BJ (cell line): Measurements from ENCODE around the gene GCLM. TPM values are rescaled to one million over a fixed set of nuclear protein-coding genes. Genes with fewer than 3 reads are reported as not detected.
"Not testable (repeated sequence)": the region's sequence is repeated elsewhere in the genome, so short reads cannot be mapped to it uniquely, and the experiment has no call there.

Experiments used
- CTCF ChIA-PET: fragments of 350-600 bp; formaldehyde crosslinking; extraction: SDS; loops from one replicate; lab custom pipeline; 2021; ENCODE audit warnings: antibody characterized with exemption, inconsistent platforms; lab: Yijun Ruan, JAX
- POLR2A ChIA-PET: fragments of 300-600 bp; sonication (Branson Sonifier 250); formaldehyde crosslinking; extraction: SDS; loops from one replicate; lab custom pipeline; 2021; ENCODE audit warnings: antibody characterized with exemption; lab: Charles Lee
- DNase-seq: peaks from one replicate; pipeline ENCODE4 v3.0.0-alpha.2; 2011; ENCODE audit warnings: low read depth
- H3K27me3 ChIP-seq: 2 replicates; pipeline ENCODE4 v1.6.0; 2011; ENCODE audit warnings: low read length; ENCODE audit not compliant: control insufficient read depth, insufficient read depth
- H3K36me3 ChIP-seq: 2 replicates; pipeline ENCODE4 v1.5.1; 2011; ENCODE audit warnings: low read length; ENCODE audit not compliant: control insufficient read depth, insufficient read depth
- H3K4me3 ChIP-seq: 2 replicates; pipeline ENCODE4 v1.5.1; 2011; ENCODE audit warnings: low read depth, mild to moderate bottlenecking, control low read depth, low read length
- polyA plus RNA-seq: library from polyadenylated mRNA; depleted of rRNA; stranded (reverse); fragments of >200 nt; gene quantifications from 2 replicates; pipeline ENCODE4 v1.2.3, GENCODE V29; 2011
- TF ChIP-seq, protein P1 (sequence below): IDR thresholded peaks from 2 replicates; pipeline ENCODE4 v1.5.1; 2011; ENCODE audit warnings: low read depth, mild to moderate bottlenecking, control low read depth, inconsistent platforms, low read length, moderate library complexity; ENCODE audit not compliant: insufficient read depth

The GCLM gene
- polyA plus RNA-seq, 1 experiment = 19.1 TPM

DNA sequence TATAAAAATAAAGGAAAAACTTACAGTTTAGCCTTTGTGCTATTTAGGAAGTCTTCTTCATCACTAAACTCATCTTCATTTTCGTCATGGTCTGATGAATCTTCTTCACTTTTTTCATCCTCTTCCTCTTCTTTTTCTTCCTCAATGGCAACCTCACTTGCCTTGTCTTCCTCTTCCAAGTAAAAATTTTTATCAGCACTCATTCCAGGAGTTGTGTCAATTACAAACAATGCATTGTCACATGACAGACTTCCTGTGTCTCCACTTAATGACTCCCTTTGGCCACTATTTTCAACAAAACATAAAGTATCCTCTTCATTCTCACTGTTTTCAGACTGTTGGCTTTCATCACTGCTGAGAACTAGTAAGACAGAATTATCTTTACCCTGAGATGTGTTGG lies 33.0 kb downstream of the GCLM start:
- Histone ChIP-seq H3K36me3 (peaks cover 6% of the 10 kb centered on the region), H3K27me3 (no peaks in the 10 kb centered on the region), H3K4me3 (no peak overlapping the region)
- ChIA-PET CTCF (no interaction called here), POLR2A (no interaction called here)
- TF ChIP-seq, protein P1, sequence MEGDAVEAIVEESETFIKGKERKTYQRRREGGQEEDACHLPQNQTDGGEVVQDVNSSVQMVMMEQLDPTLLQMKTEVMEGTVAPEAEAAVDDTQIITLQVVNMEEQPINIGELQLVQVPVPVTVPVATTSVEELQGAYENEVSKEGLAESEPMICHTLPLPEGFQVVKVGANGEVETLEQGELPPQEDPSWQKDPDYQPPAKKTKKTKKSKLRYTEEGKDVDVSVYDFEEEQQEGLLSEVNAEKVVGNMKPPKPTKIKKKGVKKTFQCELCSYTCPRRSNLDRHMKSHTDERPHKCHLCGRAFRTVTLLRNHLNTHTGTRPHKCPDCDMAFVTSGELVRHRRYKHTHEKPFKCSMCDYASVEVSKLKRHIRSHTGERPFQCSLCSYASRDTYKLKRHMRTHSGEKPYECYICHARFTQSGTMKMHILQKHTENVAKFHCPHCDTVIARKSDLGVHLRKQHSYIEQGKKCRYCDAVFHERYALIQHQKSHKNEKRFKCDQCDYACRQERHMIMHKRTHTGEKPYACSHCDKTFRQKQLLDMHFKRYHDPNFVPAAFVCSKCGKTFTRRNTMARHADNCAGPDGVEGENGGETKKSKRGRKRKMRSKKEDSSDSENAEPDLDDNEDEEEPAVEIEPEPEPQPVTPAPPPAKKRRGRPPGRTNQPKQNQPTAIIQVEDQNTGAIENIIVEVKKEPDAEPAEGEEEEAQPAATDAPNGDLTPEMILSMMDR = no peak
- no peak for DNase-seq

DNA sequence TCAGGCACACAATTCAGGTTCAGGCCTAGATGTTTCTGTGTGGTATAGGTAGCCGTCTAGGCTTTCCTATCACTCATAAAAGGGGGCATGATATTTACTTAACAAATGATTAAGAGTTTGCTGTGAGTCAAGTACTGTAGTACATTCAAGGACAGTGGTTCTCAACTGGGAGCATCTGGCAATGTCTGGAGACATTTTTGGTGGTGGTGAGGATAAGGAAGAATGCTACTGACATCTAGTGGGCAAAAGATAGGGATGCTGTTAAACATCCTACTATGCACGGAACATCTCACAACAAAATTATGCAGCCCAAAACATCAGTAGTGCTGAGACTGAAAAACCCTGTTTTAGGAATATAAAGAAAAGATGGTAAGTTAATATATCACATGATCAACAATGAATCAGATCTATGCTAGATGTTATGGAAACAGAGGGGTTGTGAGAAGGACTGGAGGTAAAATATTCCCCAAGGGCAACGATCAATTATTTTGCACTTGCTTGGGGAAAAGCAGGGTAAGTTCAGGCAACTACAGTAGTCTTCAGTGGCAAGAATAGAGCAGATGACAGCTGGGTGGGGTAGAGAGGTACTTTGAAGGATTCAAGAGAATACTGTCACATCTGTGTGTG lies 35.1 kb downstream of the GCLM start:
- Histone ChIP-seq H3K27me3 (no peaks in the 10 kb centered on the region), H3K36me3 (peaks cover 6% of the 10 kb centered on the region), H3K4me3 (no peak overlapping the region)
- DNase-seq = no peak
- TF ChIP-seq, protein P1 = peak; percentile 44
- ChIA-PET POLR2A (no interaction called here), CTCF (no interaction called here)

DNA sequence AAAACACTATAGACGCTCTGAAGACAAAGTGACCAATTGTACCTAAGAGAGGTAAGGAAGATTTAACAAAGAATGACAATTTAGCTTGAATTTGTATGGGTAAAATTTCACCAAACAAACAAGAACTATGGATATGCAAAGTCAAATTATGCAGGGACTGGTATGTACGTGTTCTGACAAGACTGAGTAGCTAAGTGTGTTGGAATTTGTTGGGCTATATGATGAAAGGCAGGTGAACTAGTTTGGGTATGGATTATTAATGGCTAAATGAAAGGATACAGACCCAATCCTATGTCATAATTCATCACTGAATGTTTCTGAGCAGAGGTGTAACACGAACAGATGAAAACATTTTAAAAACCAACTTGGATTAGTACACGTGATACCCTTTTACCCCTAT lies 37.9 kb downstream of the GCLM start:
- TF ChIP-seq, protein P1 = no peak
- peaks cover 7% of the 10 kb centered on the region for H3K36me3 ChIP-seq
- ChIA-PET CTCF (interaction anchor here (0.8 to 1.1 kb wide), 3 partner anchors 11 to 19 kb away, joined by 3 to 4 read pairs (median 3); no protein-coding TSS in a partner anchor), POLR2A (no interaction called here)
- no peak for DNase-seq
- no peak overlapping the region for H3K4me3 ChIP-seq
- H3K27me3 ChIP-seq = no peaks in the 10 kb centered on the region

DNA sequence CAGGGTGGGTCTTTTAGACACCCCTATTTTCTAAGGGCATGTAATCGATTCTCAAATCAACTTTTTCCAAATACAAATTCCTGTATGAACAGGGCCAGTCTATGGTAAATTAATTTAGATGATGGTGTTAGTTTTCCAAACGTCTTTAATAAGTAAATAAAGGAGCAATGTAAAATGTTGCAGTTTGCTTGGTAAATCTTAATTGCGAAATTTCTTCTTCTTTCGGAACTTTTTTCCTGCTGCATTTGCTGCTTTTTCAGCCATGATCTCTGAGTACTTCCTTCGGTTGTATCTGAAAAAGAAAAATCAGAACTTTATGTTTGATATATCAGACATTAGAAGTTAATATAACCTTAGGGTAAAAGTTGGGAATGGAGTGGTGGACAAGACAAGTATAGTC lies 39.6 kb downstream of the GCLM start:
- no peaks in the 10 kb centered on the region for H3K27me3 ChIP-seq
- H3K36me3 ChIP-seq = peaks cover 6% of the 10 kb centered on the region
- H3K4me3 ChIP-seq = no peak overlapping the region
- DNase-seq = no peak
- POLR2A ChIA-PET = interaction anchor here (0.6 kb wide), 1 partner anchor 200 kb away, joined by 3 read pairs; no protein-coding TSS in a partner anchor
- CTCF ChIA-PET = interaction anchor here (0.8 to 0.9 kb wide), 2 partner anchors 25 to 156 kb away, joined by 3 read pairs; no protein-coding TSS in a partner anchor
- TF ChIP-seq, protein P1 = no peak

DNA sequence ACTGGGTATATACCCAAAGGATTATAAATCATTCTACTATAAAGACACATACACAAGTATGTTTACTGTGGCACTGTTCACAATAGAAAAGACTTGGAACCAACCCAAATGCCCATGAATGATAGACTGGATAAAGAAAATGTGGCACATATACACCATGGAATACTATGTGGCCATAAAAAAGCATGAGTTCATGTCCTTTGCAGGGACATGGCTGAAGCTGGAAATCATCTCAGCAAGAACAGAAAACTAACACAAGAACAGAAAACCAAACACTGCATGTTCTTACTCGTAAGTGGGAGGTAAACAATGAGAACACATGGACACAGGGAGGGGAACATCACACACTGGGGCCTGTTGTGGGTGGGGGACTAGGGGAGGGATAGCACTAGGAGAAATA lies 40.7 kb downstream of the GCLM start:
- DNase-seq, H3K4me3 ChIP-seq, H3K27me3 ChIP-seq, H3K36me3 ChIP-seq, POLR2A ChIA-PET, CTCF ChIA-PET: not testable (repeated sequence)

DNA sequence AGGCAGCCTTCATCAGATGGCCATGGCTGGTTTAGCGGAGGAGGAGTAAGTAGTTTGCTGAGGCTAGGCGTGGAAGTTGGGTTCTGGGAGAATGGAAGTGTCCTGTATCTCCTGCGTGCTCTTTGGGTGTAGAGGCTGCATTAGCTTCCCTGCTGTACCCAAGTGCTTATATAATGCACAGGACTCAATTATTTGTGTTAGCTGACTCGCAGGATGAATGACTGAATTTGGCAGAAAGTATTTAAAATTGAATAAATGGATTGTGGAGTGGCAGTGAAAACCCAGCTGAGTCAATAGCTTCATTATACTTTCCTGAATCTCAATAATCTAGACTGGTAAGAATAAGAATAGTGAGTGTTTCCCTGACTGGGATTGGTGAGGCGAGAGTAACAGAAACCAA lies 44.0 kb downstream of the GCLM start:
- TF ChIP-seq, protein P1 = no peak
- POLR2A ChIA-PET = no interaction called here
- DNase-seq = no peak
- Histone ChIP-seq H3K36me3 (peaks cover 3% of the 10 kb centered on the region; the same call in 1 of the 2 replicates), H3K4me3 (no peak overlapping the region), H3K27me3 (no peaks in the 10 kb centered on the region)
- CTCF ChIA-PET = interaction anchor here (1.4 kb wide), 1 partner anchor 14 kb away, joined by 6 read pairs; no protein-coding TSS in a partner anchor
